Measurements from ENCODE around the gene PRR29.
"Not testable (repeated sequence)": the region's sequence is repeated elsewhere in the genome, so short reads cannot be mapped to it uniquely, and the experiment has no call there.

PRR29 gene

DNA sequence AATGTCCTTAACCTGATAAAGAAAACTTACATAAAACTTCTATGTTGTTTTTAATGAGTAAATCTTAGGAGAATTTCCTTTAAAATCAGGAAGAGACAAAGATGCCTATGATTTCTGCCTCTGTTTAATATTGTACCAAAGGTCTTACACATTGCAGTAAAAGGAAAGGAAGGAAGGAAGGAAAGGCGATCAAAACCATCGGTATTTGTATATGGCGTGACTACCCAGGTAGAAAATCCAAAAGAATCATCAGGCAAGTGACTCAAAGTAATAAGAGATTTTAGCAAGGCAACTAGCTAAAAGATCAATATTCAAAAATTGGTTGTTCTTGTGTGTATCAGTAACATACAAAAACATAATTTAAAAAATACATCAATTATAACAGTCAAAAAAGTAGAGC, 18.8 kb downstream of the PRR29 start:
- no peak for DNase-seq

GRCh38 chr17:64017381-64017980, 19.3 kb downstream of the PRR29 start:
- peak; percentile 24 for DNase-seq

DNA sequence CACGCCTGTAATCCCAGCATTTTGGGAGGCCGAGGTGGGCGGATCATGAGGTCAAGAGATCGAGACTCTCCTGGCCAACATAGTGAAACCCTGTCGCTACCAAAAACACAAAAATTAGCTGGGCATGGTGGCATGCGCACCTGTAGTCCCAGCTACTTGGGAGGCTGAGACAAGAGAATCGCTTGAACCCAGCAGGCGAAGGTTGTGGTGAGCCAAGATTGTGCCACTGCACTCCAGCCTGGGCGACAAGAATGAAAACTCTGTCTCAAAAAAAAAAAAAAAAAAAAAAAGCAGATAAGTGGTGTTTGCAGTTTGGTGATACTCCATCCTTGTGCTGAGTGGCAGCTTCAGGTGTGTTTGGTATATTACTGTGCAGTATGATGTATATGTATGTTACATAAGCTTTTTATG, 21.4 kb downstream of the PRR29 start:
- not testable (repeated sequence) for DNase-seq

DNA sequence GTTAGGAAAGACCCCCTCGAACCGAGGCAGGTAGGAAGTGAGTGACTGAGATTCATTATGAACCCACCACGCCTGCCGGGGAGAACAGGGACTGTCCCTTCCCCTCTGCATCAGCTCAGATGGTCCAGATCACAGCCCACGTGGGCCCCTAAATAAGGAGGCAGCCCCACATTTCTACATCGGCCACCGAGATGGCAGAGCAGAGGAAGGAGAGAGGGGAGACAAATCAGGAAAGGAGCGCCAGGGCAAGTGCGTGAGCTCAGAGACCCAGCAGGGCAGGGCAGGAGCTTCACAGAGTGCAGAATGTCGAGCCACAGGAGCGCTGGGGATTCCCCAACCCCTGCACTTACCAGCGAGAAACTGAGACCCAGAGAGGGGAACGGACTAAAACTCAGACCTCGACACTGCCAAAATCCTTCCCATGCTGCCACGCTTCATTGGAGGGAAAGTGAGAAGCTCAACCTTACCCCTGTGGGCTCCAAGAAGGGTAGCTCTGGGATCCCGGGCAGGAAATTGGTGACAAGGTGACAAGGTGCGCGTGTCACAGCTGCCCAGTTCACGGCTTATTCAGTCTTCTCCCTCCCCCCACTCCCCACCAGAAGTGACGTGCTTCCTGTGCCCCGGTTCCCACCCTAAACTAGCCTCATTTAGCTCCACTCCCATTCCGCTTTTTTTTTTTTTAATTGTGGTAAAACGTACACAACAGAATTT, 22.1 kb downstream of the PRR29 start, which contains the start of gene ICAM2:
TSS of gene ICAM2 (minus strand) at position 578 of the 711 bp plus-strand sequence. CDS start 13,942 bp downstream, outside the sequence.
- peak; percentile 97 for DNase-seq

DNA sequence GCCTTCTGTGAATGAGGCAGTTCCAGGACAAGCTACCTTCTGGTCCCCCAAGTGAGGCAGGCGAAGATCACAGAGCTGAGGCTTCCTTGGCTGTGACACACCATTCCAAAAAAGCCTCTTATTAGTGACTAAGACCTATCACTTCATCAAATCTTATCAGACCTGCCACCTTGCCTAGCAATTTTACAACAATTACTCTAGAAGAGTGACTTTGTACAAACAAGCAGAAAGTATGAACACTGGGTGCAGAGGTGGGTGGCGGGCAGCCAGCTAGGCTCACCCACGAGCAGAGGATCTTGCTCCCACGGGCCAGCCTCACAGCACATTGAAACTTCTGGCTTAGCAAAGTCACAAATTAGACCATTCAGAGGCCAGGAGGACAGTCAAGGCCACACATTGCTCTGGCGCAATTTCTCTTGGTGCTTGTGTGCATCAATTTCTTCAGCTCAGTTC, 24.5 kb downstream of the PRR29 start:
- DNase-seq, result no peak

GRCh38 chr17:64024215-64024654, 26.1 kb downstream of the PRR29 start:
- no peak for DNase-seq

- no peak for DNase-seq
These were observed 26.9 kb downstream of the PRR29 start for GRCh38 chr17:64024781-64025731.

DNA sequence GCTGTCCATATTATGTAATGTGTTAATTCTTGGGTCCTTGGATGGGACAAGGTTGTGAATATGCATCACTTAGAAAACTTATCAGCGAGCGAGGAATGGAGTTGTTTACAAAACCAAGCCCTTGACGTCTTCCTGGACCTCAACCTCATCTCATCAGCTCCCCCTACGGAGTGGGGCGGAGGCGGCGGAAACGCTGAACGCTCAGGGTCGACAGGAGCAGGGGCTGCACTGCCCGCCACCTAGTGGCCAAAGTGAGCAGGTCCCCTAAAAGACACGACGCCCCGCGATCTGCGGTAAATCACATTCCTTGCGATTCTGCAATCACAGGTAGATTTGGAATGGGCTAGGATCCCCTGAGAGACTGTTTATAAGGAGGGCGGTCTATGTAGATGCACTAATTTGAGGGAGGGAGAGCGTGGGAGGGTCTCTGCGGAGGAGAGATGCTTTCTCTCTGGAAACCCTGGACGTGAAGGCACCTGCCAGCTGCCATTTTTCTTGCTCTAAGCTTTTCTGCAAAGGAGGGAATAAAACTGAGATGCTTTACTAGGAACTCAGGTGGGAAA, 27.7 kb downstream of the PRR29 start:
- peak; percentile 96 for DNase-seq

GRCh38 chr17:64028874-64029464, 30.8 kb downstream of the PRR29 start:
- DNase-seq, result peak; percentile 58

DNA sequence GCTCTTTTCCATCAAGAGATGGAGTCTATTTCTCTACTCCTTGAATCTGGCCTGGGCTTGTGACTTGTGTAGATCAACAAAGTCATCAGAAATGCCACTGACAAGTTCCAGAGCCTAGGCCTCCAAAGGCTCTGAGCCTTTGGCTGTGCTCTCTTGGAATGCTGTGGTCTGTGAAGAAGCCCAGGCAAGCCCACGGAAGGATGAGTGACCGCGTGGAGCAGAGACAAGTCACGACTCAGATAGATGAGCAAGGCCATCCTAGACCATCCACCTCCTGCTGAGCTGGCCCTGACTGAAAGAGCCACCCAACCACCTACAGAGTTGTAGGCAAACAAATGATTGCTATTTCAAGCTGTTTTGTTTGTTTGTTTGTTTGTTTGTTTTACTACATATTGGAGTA, 33.9 kb downstream of the PRR29 start:
- DNase-seq, result no peak

- no peak for DNase-seq
These were observed 38.2 kb downstream of the PRR29 start for GRCh38 chr17:64036198-64036922.

DNA sequence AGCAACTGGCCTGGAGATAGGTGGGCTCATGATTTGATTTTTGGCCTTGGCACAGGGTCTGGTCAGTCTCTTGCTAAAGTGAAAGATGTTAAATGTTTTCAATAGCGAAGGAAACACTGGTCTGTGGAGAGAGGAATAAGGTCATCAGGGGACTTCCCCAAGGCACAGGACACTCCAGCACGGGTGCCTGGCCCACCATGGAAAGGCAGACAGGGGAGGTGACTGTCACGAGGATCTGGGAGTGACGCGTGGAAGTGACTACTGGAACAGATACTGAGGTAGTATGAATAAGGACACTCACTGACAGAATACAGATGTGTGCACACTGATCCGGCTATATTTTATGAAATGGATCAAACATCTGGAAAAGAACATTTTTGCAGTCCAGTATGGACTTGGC, 39.0 kb downstream of the PRR29 start:
- DNase-seq, result no peak

GRCh38 chr17:64037802-64038201, 39.7 kb downstream of the PRR29 start:
- no peak for DNase-seq

DNA sequence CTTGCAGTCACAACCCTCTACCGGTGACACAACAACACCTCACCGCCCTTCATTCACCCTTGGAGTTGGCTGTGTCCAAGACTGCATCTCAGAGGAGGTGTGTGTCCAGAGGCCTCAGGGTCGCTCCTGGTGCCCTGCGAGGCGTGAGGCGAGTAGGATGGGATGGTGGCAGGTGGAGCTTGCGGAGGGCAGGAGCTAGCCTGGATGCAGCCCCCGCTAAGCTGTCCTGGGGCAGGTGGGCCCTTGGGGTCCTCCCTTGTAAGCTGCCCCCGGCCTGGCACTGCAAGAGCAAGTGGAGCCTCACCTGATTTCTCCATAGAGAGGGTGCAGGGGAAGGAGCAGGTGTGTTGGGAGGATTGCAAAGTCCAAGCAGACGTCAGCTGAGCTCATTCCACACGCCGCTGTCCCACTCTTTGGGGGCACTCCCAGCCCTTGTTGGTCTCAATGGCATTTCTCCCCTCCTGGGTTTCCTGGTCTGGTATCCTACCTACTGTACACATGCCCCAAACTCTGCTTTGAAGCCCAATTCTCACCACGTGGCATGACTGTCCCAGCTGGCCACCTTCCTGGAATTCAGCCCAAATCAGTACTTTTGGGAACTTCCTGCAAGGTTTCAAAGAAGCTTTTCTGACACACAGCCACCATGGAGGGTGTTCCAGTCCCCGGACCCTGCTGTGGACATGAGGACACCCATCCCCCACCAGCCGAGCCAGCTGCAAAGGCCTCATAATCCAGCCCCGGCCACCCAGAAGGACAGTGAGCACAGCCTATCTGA, 40.4 kb downstream of the PRR29 start:
- DNase-seq, result no peak

- no peak for DNase-seq
These were observed 40.9 kb downstream of the PRR29 start for GRCh38 chr17:64039106-64039400.

- DNase-seq, result no peak
These were observed 42.1 kb downstream of the PRR29 start for GRCh38 chr17:64040206-64040605.

DNA sequence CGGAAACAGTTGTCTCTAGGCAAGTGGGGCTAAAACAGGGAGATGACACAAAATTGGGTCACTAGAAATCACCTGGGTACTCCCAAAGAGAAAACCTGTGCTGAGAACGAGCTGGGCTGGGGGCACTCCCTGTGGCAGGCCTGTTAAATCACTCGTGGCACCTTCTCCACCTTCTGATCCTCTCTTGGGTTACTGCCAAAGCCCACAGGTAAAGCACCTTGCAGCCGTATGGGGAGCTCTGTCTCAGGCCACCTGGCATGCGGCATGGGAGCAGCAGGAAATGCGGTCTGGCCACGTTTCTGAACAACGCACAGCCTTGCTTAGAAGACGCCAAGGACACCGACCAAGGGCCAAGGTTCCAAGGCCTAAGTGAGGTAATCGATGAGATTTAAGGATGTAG, 43.8 kb downstream of the PRR29 start:
- DNase-seq, result peak; percentile 41

GRCh38 chr17:64042700-64043485, 44.7 kb downstream of the PRR29 start:
- no peak for DNase-seq

- no peak for DNase-seq
These were observed 47.0 kb downstream of the PRR29 start for GRCh38 chr17:64045176-64045575.

- DNase-seq, result no peak
These were observed 50.7 kb downstream of the PRR29 start for GRCh38 chr17:64048805-64049204.
